NCI-H446 (cell line): ENCODE results near the gene MEIOC.

Source experiments
- DNase-seq, 2 experiments: peaks; one replicate each; lab custom pipeline; 2025; lab: John Stamatoyannopoulos, UW

Gene MEIOC

DNA sequence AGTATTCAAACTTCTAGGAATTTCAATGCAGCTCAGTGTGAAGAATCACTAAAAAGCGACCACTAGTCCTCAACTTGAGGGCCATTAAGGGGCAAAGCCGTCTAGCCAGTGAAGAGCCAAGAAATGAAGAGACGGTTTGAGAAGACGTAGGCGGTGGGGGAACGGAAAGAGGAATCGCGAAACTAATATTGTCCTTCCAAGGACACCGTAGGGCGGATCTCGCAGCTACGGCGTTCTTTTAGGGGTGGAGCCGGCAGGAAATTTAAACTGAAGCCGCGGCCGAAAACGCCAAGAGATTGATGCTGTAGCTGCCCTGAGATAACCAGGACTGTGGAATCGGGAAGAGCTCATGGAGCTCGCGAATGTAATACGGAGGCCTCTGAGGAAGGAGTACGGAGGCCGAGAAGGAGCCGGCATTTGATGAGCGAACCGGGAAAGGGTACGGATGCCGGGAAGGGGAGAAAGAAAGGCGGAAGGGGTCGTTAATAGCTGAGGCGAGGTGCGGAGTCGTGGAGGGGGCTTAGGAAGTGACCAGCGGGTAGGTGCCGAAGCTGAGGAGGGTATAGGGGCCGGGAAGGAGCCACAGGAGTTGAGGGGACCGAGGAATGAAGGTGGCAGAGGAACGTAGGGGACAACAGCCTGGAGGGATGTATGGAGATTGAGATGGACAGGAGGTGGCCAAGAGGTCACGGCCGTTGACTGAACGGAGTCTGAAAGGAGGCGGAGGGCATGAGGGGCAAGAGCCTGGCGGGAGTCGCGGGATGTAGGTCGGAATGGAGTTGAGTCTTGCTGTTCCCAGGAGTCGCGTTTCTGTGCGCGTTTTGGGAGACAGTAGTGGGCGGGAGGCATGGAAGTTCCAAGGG, 52.4 kb downstream of the MEIOC start, which contains the start of gene DBF4B:
Gene DBF4B (plus strand): TSS at position 265 of the 863 bp plus-strand sequence. CDS start 156 bp downstream, at position 421.
- peak; percentile 74 to 90 for DNase-seq

DNA sequence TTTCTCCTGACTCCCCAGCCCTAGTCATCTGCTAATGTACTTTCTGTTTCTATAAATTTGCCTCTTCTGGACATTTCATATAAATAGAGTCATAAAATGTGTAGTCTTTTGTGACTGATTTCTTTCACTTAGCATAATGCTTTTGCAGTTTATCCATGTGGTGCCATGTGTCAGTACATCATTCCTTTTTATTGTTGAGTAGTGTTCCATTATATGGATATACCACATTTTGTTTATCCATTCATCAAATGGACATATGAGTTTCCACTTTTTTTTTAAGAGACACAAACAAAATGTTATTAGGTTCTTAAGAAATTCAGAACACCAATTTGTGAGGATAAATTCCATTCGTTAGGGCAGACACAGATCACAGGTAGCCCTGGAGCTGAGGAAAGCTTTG, 63.2 kb downstream of the MEIOC start:
- no peak for DNase-seq

DNA sequence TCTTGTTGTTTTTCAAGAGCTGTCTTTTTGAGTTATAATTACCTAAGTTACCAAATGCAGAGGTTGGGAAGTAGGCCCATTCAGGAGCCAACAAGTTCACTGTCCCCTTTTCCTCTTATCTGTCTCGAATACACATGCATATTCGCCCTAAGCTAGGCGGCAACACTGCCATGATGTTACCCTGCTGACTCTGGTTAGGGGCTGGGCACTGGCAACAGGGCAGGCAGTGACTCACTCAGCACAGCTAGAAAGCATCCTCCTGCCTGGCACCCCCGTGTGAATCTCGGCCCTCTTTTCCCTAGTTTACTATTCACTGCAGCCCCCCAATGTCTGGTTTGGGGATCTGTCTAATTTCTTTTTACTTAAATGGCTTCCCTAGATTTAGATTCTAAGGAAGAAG, 66.0 kb downstream of the MEIOC start:
- no peak for DNase-seq
